Measurements from ENCODE around the gene ATXN2.

The ATXN2 gene

DNA sequence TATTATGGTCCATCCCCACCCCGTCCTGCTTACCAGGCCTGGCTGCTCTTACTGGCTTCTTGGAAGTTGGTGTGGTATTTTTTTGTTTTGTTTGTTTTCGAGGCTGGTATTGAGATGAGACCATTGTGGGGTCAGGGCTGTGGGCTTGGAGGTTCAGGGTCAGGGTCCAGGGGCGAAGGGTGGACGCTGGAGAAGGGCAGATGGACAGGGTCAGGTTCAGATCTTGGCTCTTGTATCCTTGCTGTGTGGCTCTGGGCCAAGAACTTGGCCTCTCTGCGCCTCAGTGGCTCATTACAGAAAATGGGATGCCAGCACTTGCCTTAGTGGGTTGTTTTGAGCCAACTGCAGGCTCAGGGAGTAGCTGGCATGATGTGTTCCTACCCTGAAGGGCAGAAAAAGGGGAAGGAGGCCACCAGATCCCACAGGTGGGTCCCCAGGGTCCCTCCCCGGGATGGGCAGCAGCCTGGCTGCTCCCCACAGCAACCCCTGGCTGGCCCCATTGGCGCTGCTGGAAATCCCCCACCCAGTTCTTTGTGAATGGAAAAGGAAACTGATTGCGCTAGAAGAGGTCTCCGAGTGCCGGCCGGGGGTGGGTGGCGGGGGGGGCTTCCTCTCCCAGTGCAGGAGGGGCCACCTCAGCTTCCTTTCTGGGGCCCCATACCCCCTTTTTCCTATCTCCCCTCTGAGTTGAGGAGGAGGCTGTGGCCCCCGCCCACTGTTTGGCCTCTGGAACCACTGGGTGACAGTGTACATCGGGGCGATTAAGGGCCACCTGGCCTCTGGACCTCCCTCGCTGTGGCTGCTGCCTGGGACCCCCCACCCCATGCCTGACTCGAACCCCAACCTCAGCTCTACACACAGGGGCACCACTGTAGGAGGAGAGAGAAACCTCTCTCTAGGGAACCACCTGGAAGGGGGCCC is 168.4 kb downstream of the ATXN2 start:
- TF ChIP-seq, protein P1, sequence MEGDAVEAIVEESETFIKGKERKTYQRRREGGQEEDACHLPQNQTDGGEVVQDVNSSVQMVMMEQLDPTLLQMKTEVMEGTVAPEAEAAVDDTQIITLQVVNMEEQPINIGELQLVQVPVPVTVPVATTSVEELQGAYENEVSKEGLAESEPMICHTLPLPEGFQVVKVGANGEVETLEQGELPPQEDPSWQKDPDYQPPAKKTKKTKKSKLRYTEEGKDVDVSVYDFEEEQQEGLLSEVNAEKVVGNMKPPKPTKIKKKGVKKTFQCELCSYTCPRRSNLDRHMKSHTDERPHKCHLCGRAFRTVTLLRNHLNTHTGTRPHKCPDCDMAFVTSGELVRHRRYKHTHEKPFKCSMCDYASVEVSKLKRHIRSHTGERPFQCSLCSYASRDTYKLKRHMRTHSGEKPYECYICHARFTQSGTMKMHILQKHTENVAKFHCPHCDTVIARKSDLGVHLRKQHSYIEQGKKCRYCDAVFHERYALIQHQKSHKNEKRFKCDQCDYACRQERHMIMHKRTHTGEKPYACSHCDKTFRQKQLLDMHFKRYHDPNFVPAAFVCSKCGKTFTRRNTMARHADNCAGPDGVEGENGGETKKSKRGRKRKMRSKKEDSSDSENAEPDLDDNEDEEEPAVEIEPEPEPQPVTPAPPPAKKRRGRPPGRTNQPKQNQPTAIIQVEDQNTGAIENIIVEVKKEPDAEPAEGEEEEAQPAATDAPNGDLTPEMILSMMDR (IDR thresholded peaks at IDR 0.05; ENCODE audit: control insufficient read depth, extremely low read depth, insufficient read depth): no peak
- H3K4me3 ChIP-seq (ENCODE audit: low read depth, low read length): no peak overlapping the region
- no peak for DNase-seq (ENCODE audit: low read depth)

DNA sequence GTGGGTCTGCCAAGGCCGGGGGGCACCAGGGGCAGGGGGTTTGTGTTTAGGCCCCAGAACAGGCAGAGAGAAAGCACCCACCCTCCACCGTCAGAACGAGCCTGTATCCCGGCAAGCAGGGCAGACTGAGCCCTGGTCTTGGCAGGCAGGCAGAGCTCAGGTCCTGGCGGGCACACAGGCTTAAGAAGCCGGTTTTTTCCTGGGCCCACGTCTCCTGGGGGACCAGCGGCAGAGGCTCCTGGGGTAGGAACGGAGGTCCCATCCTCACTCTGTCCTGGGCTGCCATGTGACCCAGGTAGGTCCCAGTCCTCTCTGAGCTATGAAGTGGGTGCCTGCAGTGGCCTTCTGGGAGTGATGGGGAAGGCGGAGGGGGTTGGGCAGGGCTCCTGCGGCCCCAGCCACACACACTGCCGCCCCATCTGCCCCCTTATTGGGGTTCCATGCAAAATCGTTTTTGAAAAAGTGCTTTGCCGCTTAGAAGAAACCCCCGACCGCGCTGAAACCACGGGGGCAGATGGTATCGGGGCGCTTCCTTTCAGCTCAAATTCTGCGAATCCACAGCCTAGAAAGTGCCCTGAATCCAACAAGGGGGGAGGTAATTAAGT is 169.2 kb downstream of the ATXN2 start:
- no peak overlapping the region for H3K4me3 ChIP-seq (ENCODE audit: low read depth, low read length)
- TF ChIP-seq, protein P1 (IDR thresholded peaks at IDR 0.05; ENCODE audit: control insufficient read depth, extremely low read depth, insufficient read depth): no peak
- no peak for DNase-seq (ENCODE audit: low read depth)

DNA sequence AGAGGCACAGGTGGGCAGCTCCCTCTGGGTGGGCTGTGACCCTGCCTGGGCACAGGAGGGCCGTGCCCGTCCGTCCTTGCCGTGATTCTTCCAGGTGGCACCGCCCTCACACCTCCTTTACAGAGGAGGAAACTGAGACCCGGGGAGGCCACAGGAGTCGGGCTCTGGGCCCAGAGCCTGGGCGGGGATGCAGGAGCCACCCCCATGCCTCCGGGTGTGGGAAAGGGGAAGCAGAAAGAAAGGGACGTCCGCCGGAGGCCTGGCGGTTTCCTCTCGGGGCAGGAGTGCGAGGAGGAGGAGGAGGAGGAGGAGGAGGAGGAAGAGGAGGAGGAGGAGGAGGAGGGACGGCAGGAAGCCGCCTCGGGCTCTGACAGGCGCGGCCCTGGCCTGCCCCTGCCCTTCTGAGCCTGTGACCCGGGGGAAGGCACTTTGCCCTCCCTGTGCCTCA is 170.4 kb downstream of the ATXN2 start:
- TF ChIP-seq, protein P1 (IDR thresholded peaks at IDR 0.05; ENCODE audit: control insufficient read depth, extremely low read depth, insufficient read depth): no peak
- DNase-seq (ENCODE audit: low read depth): no peak
- no peak overlapping the region for H3K4me3 ChIP-seq (ENCODE audit: low read depth, low read length)

DNA sequence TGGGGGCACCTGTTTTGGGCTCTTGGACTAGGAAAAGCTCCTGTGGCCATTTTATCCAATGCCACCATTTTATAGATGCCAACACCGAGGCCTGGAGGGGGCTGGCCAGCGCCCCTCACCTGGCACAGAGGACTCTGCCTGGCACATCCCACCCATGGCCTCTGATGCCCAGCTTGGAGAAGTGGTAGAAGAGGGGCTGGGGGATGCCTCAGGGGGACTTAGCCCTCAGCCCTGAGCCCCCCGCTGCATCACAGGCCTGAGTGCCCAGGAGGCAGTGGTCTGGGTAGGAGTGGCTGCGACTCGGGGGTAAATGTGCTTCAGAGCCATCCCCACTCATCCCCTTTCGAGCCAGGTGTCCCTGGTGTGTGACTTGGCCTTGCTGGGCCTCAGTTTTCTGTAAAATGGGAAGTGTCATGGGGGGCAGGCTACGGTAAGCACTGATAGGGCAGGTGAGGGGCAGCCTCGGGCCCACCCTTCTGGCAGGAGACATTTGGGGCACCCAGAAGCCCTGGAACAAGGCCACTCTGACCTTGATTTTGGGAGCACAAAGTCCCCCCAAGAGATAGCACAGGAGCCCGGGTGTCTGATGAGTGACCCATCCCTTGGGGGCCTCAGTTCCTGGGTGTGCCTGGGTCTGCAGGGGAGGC is 170.9 kb downstream of the ATXN2 start:
- H3K4me3 ChIP-seq (ENCODE audit: low read depth, low read length): no peak overlapping the region
- TF ChIP-seq, protein P1 (IDR thresholded peaks at IDR 0.05; ENCODE audit: control insufficient read depth, extremely low read depth, insufficient read depth): no peak
- no peak for DNase-seq (ENCODE audit: low read depth)

DNA sequence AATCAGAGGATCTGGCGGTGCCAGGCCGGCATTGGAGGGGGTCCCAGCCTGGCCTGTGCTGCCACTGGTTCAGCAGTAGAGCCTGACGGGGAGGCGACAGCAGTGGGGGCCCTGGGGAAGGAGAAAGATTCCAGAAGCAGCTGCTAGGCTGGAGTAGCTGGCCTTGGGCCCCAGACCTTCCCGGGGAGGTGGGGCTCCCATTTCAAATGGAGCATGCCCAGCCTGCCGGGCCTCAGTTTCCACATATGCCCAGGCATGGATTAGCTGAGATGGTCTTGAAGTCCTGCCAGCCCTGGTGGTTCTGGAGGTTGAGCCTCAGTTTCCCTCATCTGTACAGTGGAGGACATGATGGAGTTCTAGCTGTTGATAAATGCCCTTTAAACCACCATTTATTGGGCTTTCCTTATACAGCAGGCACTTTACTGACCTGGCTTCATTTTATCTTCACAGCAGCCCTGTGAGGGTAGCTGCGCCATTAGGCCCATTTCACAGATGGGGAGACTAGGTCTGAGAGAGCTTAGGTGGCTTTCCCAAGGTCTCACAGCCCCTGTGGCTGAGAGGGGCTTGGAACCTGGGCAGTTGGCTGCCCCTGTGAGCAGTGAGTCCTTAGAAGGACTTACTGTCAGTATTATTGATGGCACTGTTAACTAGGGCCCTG is 171.6 kb downstream of the ATXN2 start:
- H3K4me3 ChIP-seq (ENCODE audit: low read depth, low read length): no peak overlapping the region
- TF ChIP-seq, protein P1 (IDR thresholded peaks at IDR 0.05; ENCODE audit: control insufficient read depth, extremely low read depth, insufficient read depth): no peak
- no peak for DNase-seq (ENCODE audit: low read depth)

DNA sequence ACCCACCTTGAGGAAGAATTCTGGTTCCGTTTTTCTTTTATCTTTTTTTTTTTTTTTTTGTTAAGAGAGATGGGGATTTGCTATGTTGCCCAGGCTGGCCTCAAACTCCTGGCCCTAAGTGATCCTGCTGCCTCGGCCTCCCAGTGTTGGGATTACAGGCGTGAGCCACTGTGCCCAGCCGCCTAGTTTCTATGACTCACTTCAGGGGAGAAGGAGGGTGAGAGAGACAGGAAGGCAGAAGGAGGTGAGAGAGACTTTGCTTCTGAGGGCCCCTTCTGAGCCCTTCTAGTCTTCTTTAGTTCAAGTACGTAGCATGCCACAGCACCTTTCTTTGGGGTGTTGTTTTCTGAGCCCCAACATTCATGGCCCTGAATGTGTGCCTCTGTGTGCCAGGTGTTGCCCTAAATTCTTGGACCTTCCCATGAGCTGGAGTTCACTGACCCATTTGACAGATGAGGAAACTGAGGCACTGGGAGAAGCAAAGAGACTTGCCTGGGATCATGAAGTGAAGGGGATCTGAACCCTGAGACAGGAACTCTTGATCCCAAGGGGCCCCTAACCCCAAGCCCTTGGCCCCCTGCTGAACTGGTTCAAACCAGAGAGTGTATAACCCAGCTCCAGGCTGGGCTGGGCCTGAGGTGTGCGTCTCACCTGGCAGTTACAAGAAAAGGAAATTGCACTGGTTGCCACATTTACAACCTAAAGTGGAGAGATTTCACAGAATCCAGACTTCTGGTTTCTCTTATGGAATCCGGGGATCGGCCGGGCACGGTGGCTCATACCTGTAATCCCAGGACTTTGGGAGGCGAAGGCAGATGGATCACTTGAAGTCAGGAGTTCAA is 172.6 kb downstream of the ATXN2 start:
- DNase-seq (ENCODE audit: low read depth): no peak
- H3K4me3 ChIP-seq (ENCODE audit: low read depth, low read length): no peak overlapping the region
- TF ChIP-seq, protein P1 (IDR thresholded peaks at IDR 0.05; ENCODE audit: control insufficient read depth, extremely low read depth, insufficient read depth): no peak

Data from LNCaP clone FGC (cell line).